Measurements from ENCODE around the gene TMEM223. TPM values are rescaled to one million over a fixed set of nuclear protein-coding genes. Genes with fewer than 3 reads are reported as not detected.

The TMEM223 gene
- polyA plus RNA-seq, 3 donors = 5.7 to 20.4 (median 19.6) TPM

DNA sequence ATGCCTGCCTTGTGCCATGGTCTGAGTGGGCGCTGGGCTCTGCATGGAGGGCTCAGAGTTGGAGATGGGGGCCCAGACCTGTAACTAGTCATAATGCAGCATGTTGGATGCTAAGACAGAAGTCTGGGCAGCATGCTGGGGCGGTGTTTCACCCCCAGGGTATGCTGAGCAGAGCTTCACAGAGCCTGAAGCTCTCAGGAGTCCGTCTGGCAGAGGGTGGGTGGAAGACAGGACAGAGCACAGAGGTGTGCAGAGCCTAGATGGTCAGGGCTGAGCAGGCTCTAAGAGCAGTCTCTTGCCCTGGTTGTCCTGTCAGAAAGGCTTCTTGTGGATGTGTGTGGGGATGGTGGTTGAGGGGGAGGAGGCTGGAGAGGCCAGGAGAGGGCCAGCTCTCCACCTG, 13.4 kb downstream of the TMEM223 start:
- Histone ChIP-seq H2AFZ (ENCODE audit: insufficient read depth, low read depth, low read length, poor library complexity, severe bottlenecking) (no peak overlapping the region), H3K27ac (ENCODE audit: low read depth in 1 of 2, low read length in 2 of 2) (no peak overlapping the region), H4K20me1 (ENCODE audit: insufficient read depth, low read length) (no peaks in the 10 kb centered on the region), H3K79me2 (ENCODE audit: insufficient read depth, low read length) (peaks cover 7% of the 10 kb centered on the region), H3K9me3 (replicated peaks in 1 of 2; ENCODE audit: control insufficient read depth in 1 of 2, insufficient read depth in 1 of 2, low read length in 2 of 2) (no peaks in the 10 kb centered on the region), H3K4me3 (replicated peaks in 1 of 3; ENCODE audit: low read depth in 2 of 3, low read length in 3 of 3) (no peak overlapping the region), H3K27me3 (ENCODE audit: control insufficient read depth in 2 of 2, insufficient read depth in 2 of 2, low read length in 2 of 2) (no peaks in the 10 kb centered on the region), H3K9ac (ENCODE audit: insufficient read depth, low read length, poor library complexity, severe bottlenecking) (no peak overlapping the region), H3K36me3 (replicated peaks in 1 of 2; ENCODE audit: control insufficient read depth in 1 of 2, insufficient read depth in 2 of 2, low read length in 2 of 2) (peaks cover 38 to 49% of the 10 kb centered on the region in 2 donors), H3K4me2 (replicated peaks; ENCODE audit: extremely low read depth, low read length, poor library complexity, severe bottlenecking) (no peak overlapping the region), H3K4me1 (ENCODE audit: control insufficient read depth in 1 of 2, insufficient read depth in 2 of 2, low read length in 2 of 2) (peaks cover 8 to 14% of the 10 kb centered on the region in 2 donors)
- no peak overlapping the region for H3K4me3 Mint-ChIP-seq
- WGBS (ENCODE audit: insufficient coverage) = 100% methylated on average over 3 of the region's 3 CpGs
- peak overlapping the region in 3 of 7 donors; percentile 37 to 74 (median 52) for H3K27ac Mint-ChIP-seq
- H3K9me3 Mint-ChIP-seq = peaks cover 0 to 7% (median 2%) of the 10 kb centered on the region in 7 donors
- H3K36me3 Mint-ChIP-seq = peaks cover 47 to 72% of the 10 kb centered on the region in 2 donors
- no peak for DNase-seq
- H3K4me1 Mint-ChIP-seq = peaks cover 12% of the 10 kb centered on the region
- H3K27me3 Mint-ChIP-seq (ENCODE audit: low read depth in 3 of 3) = peaks cover 0 to 1% (median 0%) of the 10 kb centered on the region in 3 donors
- TF ChIP-seq, protein P1, sequence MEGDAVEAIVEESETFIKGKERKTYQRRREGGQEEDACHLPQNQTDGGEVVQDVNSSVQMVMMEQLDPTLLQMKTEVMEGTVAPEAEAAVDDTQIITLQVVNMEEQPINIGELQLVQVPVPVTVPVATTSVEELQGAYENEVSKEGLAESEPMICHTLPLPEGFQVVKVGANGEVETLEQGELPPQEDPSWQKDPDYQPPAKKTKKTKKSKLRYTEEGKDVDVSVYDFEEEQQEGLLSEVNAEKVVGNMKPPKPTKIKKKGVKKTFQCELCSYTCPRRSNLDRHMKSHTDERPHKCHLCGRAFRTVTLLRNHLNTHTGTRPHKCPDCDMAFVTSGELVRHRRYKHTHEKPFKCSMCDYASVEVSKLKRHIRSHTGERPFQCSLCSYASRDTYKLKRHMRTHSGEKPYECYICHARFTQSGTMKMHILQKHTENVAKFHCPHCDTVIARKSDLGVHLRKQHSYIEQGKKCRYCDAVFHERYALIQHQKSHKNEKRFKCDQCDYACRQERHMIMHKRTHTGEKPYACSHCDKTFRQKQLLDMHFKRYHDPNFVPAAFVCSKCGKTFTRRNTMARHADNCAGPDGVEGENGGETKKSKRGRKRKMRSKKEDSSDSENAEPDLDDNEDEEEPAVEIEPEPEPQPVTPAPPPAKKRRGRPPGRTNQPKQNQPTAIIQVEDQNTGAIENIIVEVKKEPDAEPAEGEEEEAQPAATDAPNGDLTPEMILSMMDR (IDR thresholded peaks at IDR 0.05) = no peak
- intact Hi-C loops (cut with micrococcal nuclease) = no loop called here

DNA sequence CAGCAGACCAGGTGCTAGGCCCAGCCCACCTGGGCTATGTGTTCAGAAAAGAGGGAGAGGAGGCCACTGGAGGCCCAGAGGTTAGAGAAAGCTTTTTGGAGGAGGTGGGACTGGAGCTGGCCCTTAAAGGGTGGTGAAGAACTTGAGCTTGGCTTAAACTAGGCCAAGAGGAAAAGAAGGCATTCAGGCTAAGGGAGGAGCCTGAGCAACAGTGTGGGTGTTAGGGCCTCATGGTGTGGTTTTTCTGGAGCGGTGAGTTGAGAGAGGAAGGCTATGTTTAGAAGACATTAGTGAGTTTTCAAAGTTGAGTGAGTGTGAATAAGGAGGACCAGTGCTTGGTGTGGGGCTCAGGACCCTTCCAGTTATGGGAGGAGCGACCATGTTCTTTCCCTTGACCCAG, 14.4 kb downstream of the TMEM223 start:
- TF ChIP-seq, protein P1 (IDR thresholded peaks at IDR 0.05) = no peak
- no peak overlapping the region for H3K27ac ChIP-seq (ENCODE audit: low read depth in 1 of 2, low read length in 2 of 2)
- peaks cover 8 to 14% of the 10 kb centered on the region in 2 donors for H3K4me1 ChIP-seq (ENCODE audit: control insufficient read depth in 1 of 2, insufficient read depth in 2 of 2, low read length in 2 of 2)
- H3K9me3 ChIP-seq (replicated peaks in 1 of 2; ENCODE audit: control insufficient read depth in 1 of 2, insufficient read depth in 1 of 2, low read length in 2 of 2) = no peaks in the 10 kb centered on the region
- Mint-ChIP-seq H3K27me3 (ENCODE audit: low read depth in 3 of 3) (peaks cover 0 to 1% (median 0%) of the 10 kb centered on the region in 3 donors), H3K9me3 (peaks cover 0 to 7% (median 0%) of the 10 kb centered on the region in 7 donors), H3K27ac (peak overlapping the region in 3 of 7 donors; percentile 27 to 48 (median 31)), H3K4me3 (no peak overlapping the region), H3K4me1 (peaks cover 12% of the 10 kb centered on the region), H3K36me3 (peaks cover 41 to 64% of the 10 kb centered on the region in 2 donors)
- no peak overlapping the region for H3K9ac ChIP-seq (ENCODE audit: insufficient read depth, low read length, poor library complexity, severe bottlenecking)
- H3K79me2 ChIP-seq (ENCODE audit: insufficient read depth, low read length) = peaks cover 17% of the 10 kb centered on the region
- no peaks in the 10 kb centered on the region for H3K27me3 ChIP-seq (ENCODE audit: control insufficient read depth in 2 of 2, insufficient read depth in 2 of 2, low read length in 2 of 2)
- intact Hi-C loops (cut with micrococcal nuclease) = no loop called here
- H3K4me3 ChIP-seq (replicated peaks in 1 of 3; ENCODE audit: low read depth in 2 of 3, low read length in 3 of 3) = no peak overlapping the region
- H3K36me3 ChIP-seq (replicated peaks in 1 of 2; ENCODE audit: control insufficient read depth in 1 of 2, insufficient read depth in 2 of 2, low read length in 2 of 2) = peaks cover 35 to 42% of the 10 kb centered on the region in 2 donors
- no peak overlapping the region for H2AFZ ChIP-seq (ENCODE audit: insufficient read depth, low read depth, low read length, poor library complexity, severe bottlenecking)
- H3K4me2 ChIP-seq (replicated peaks; ENCODE audit: extremely low read depth, low read length, poor library complexity, severe bottlenecking) = no peak overlapping the region
- no peak for DNase-seq
- 94% methylated on average over 2 of the region's 2 CpGs for WGBS (ENCODE audit: insufficient coverage)
- no peaks in the 10 kb centered on the region for H4K20me1 ChIP-seq (ENCODE audit: insufficient read depth, low read length)

Measured in CD14-positive monocyte (primary cell).